Panc1 (cell line): ENCODE data around the gene ARHGAP18. TPM values are rescaled to one million over a fixed set of nuclear protein-coding genes. Genes with fewer than 3 reads are reported as not detected.

ENCODE experiments used
- ATAC-seq: fragments of 200-7000 bp; cut with Tn5 transposase; 2 replicates; pipeline ENCODE4 v1.9.1; 2020; ENCODE audit warnings: mild to moderate bottlenecking, moderate library complexity
- BruUV-seq: library from RNA; stranded (reverse); fragments of 400-500 nt; replicated peaks from 2 replicates; lab custom pipeline; 2021; lab: Mats Ljungman, UMichigan
- CTCF ChIA-PET: fragments of 300-600 bp; sonication (Branson Sonifier 250); formaldehyde crosslinking; loops from one replicate; lab custom pipeline; 2022; ENCODE audit warnings: antibody characterized with exemption; lab: Charles Lee
- POLR2A ChIA-PET: fragments of 300-600 bp; sonication (Branson Sonifier 250); formaldehyde crosslinking; loops from one replicate; lab custom pipeline; 2022; ENCODE audit warnings: antibody characterized with exemption; lab: Charles Lee
- DNase-seq: peaks from one replicate; pipeline ENCODE4 v3.0.0-alpha.2; 2010; ENCODE audit warnings: low read depth, low spot score
- H3K27ac ChIP-seq: 2 replicates; pipeline ENCODE4 v1.5.1; 2011; ENCODE audit warnings: mild to moderate bottlenecking, low read length, inconsistent platforms
- H3K27me3 ChIP-seq: fragments of 200-500 bp; sonication (Bioruptor generic); 2 replicates; pipeline ENCODE4 v1.6.0; 2014; ENCODE audit warnings: low read length, inconsistent platforms; ENCODE audit not compliant: control insufficient read depth, insufficient read depth
- H3K36me3 ChIP-seq: fragments of 200-500 bp; sonication (Bioruptor generic); 2 replicates; pipeline ENCODE4 v1.5.1; 2014; ENCODE audit warnings: inconsistent platforms, mild to moderate bottlenecking, low read length, moderate library complexity; ENCODE audit not compliant: control insufficient read depth, insufficient read depth
- H3K4me1 ChIP-seq: 2 replicates; pipeline ENCODE4 v1.5.1; 2011; ENCODE audit warnings: inconsistent platforms, mild to moderate bottlenecking, low read length, moderate library complexity; ENCODE audit not compliant: control insufficient read depth, insufficient read depth
- H3K4me3 ChIP-seq, 2 experiments: 2 replicates each; pipeline ENCODE4 v1.5.1; 2011 to 2012; ENCODE audit warnings: low read depth in 2 of 2, low read length in 2 of 2, mild to moderate bottlenecking in 2 of 2, inconsistent platforms in 1 of 2, moderate library complexity in 1 of 2
- H3K9me3 ChIP-seq: fragments of 200-500 bp; sonication (Bioruptor generic); 2 replicates; pipeline ENCODE4 v1.5.1; 2014; ENCODE audit warnings: low read depth, mild to moderate bottlenecking, inconsistent platforms, low read length, moderate library complexity; ENCODE audit not compliant: control insufficient read depth, insufficient read depth
- CTCF ChIP-seq: fragments of 450-650 bp; IDR thresholded peaks from 2 replicates; pipeline ENCODE4 v1.5.1; 2017; ENCODE audit warnings: mild to moderate bottlenecking
- POLR2AphosphoS5 ChIP-seq: IDR thresholded peaks from 2 replicates; pipeline ENCODE4 v1.6.1; 2012; ENCODE audit warnings: mild to moderate bottlenecking, low read depth, low read length, moderate library complexity
- REST ChIP-seq, 2 experiments: IDR thresholded peaks; 2 replicates each; pipeline ENCODE4 v1.6.1; 2011 to 2012; ENCODE audit warnings: low read depth in 2 of 2, control low read depth in 1 of 2, low read length in 1 of 2, mild to moderate bottlenecking in 1 of 2, moderate library complexity in 1 of 2; ENCODE audit not compliant: insufficient read depth in 1 of 2
- SIN3A ChIP-seq: IDR thresholded peaks from 2 replicates; pipeline ENCODE4 v1.6.1; 2012; ENCODE audit warnings: low read depth, mild to moderate bottlenecking, low read length, moderate library complexity, borderline replicate concordance; ENCODE audit not compliant: insufficient read depth
- TCF7L2 ChIP-seq: IDR thresholded peaks from 2 replicates; pipeline ENCODE4 v1.6.1; 2011; ENCODE audit warnings: mild to moderate bottlenecking, low read depth, low read length, inconsistent platforms
- in situ Hi-C: cut with HindIII; loops from 2 replicates; pipeline ENCODE4 v1.10.0; 2016; ENCODE audit warnings: low sequenced_read_pairs, low pct_unique_long_range_greater_than_20kb
- intact Hi-C: fragments of 100-400 bp; cut with micrococcal nuclease; formaldehyde crosslinking; loops from one replicate; pipeline ENCODE4 v1.10.0; 2022; ENCODE audit not compliant: unreplicated experiment
- total RNA-seq: library from RNA; stranded (reverse); gene quantifications from one replicate; pipeline ENCODE4 v1.2.1, GENCODE V29; 2021; ENCODE audit not compliant: unreplicated experiment

Gene ARHGAP18
- total RNA-seq, 1 experiment from 2014 or later: 11.6 TPM

- no peak for ATAC-seq
- Histone ChIP-seq H3K4me1 (peaks cover 3% of the 10 kb centered on the region; the same call in 1 of the 2 replicates), H3K36me3 (no peaks in the 10 kb centered on the region; the same call in 1 of the 2 replicates), H3K9me3 (no peaks in the 10 kb centered on the region), H3K27ac (peak overlapping the region; percentile 82), H3K4me3 (peak overlapping the region; percentile 63 to 72), H3K27me3 (no peaks in the 10 kb centered on the region)
- no TSS peak for BruUV-seq
- intact Hi-C loops: no loop called here
- ChIA-PET CTCF (no interaction called here), POLR2A (no interaction called here)
- in situ Hi-C loops: no loop called here
- DNase-seq: no peak
- TF ChIP-seq SIN3A (no peak), REST (IDR thresholded peaks at IDR 0.05; ENCODE audit: insufficient read depth in 1 of 2, low read depth in 2 of 2, low read length in 1 of 2) (no peak), TCF7L2 (no peak), POLR2AphosphoS5 (no peak), CTCF (no peak)
Observed at GRCh38 chr6:129710450-129711270, 683 bp upstream of the ARHGAP18 start.

- no peaks in the 10 kb centered on the region for H3K27me3 ChIP-seq
- peaks cover 3% of the 10 kb centered on the region; the same call in 1 of the 2 replicates for H3K4me1 ChIP-seq
- ATAC-seq (peak; percentile 46), DNase-seq (no peak)
- H3K36me3 ChIP-seq: no peaks in the 10 kb centered on the region; the same call in 1 of the 2 replicates
- peak overlapping the region; percentile 63 to 72 for H3K4me3 ChIP-seq
- in situ Hi-C loops: no loop called here
- ChIA-PET POLR2A (interaction anchor here (0.9 kb wide), 1 partner anchor 31 kb away, joined by 5 read pairs; no protein-coding TSS in a partner anchor), CTCF (no interaction called here)
- no peaks in the 10 kb centered on the region for H3K9me3 ChIP-seq
- TF ChIP-seq POLR2AphosphoS5 (no peak), SIN3A (no peak), CTCF (no peak), TCF7L2 (no peak), REST (IDR thresholded peaks at IDR 0.05; ENCODE audit: insufficient read depth in 1 of 2, low read depth in 2 of 2, low read length in 1 of 2) (no peak)
- peak overlapping the region; percentile 45; the same call in 1 of the 2 replicates for H3K27ac ChIP-seq
- intact Hi-C loops: no loop called here
- BruUV-seq: no TSS peak
Observed at GRCh38 chr6:129709196-129709768, 695 bp downstream of the ARHGAP18 start.
